Muscle of leg (tissue), 11 donors: ENCODE measurements around the gene WDR81. TPM values are rescaled to one million over a fixed set of nuclear protein-coding genes. Genes with fewer than 3 reads are reported as not detected.
A peak's percentile ranks its signal among the peaks of the same experiment; 100 is the strongest.
"Not testable (repeated sequence)": the region's sequence is repeated elsewhere in the genome, so short reads cannot be mapped to it uniquely, and the experiment has no call there.

ENCODE experiments used
- DNase-seq: peaks from one replicate; pipeline ENCODE4 v3.0.0; 2013
- H3K27ac ChIP-seq: one replicate; pipeline ENCODE4 v1.5.1; 2013; ENCODE audit warnings: mild to moderate bottlenecking, low read length, control low read depth
- H3K27me3 ChIP-seq: one replicate; pipeline ENCODE4 v1.6.1; 2013; ENCODE audit warnings: low read length; ENCODE audit not compliant: control insufficient read depth, insufficient read depth
- H3K36me3 ChIP-seq: one replicate; pipeline ENCODE4 v1.6.1; 2013; ENCODE audit warnings: low read length; ENCODE audit not compliant: control insufficient read depth, insufficient read depth
- H3K4me1 ChIP-seq: one replicate; pipeline ENCODE4 v1.6.1; 2013; ENCODE audit warnings: low read length; ENCODE audit not compliant: control insufficient read depth, insufficient read depth
- H3K4me3 ChIP-seq: one replicate; pipeline ENCODE4 v1.5.1; 2013; ENCODE audit warnings: low read length, control low read depth
- H3K9me3 ChIP-seq: replicated peaks from 2 replicates; pipeline ENCODE4 v1.6.1; 2013; ENCODE audit warnings: low read depth, low read length; ENCODE audit not compliant: control insufficient read depth
- WGBS: methylation state at CpG from one replicate; pipeline ENCODE4 v1.1.5; 2013; ENCODE audit warnings: missing lambda C conversion rate; ENCODE audit not compliant: insufficient coverage; 5-methylcytosine and 5-hydroxymethylcytosine counted together
- polyA plus RNA-seq, 8 donors: library from polyadenylated mRNA; unstranded; fragments of 120-200 nt; gene quantifications; one replicate each; pipeline versions ENCODE4 v1.2.1 to v1.2.3, GENCODE V29; 2013; ENCODE audit warnings: inconsistent platforms in 1 of 8, low replicate concordance in 1 of 8; ENCODE audit not compliant: insufficient read length in 8 of 8, insufficient read depth in 1 of 8
- total RNA-seq: library from RNA; stranded (reverse); fragments of 120-200 nt; gene quantifications from one replicate; pipeline ENCODE4 v1.2.4, GENCODE V29; 2013

Gene WDR81
- total and polyA plus RNA-seq, 9 donors, result 9.6 to 20.6 (median 12.7) TPM

- no peak overlapping the region for H3K27ac ChIP-seq
- H3K4me1 ChIP-seq, result peaks cover 60% of the 10 kb centered on the region
- no peaks in the 10 kb centered on the region for H3K27me3 ChIP-seq
- H3K36me3 ChIP-seq, result peaks cover 7% of the 10 kb centered on the region
- no peak overlapping the region for H3K4me3 ChIP-seq
- WGBS, result 87% methylated on average over 12 of the region's 19 CpGs
- no peaks in the 10 kb centered on the region for H3K9me3 ChIP-seq
- peak; percentile 39 for DNase-seq
Measured at GRCh38 chr17:1718362-1719165, 5.9 kb upstream of the WDR81 start.

- Histone ChIP-seq H3K9me3 (no peaks in the 10 kb centered on the region), H3K27ac (peak overlapping the region; percentile 74), H3K4me1 (peaks cover 59% of the 10 kb centered on the region), H3K27me3 (no peaks in the 10 kb centered on the region), H3K36me3 (no peaks in the 10 kb centered on the region), H3K4me3 (no peak overlapping the region)
- DNase-seq, result peak; percentile 66
- WGBS, result 44% methylated on average over 9 of the region's 11 CpGs
Measured at GRCh38 chr17:1720856-1721386, 3.6 kb upstream of the WDR81 start.

DNA sequence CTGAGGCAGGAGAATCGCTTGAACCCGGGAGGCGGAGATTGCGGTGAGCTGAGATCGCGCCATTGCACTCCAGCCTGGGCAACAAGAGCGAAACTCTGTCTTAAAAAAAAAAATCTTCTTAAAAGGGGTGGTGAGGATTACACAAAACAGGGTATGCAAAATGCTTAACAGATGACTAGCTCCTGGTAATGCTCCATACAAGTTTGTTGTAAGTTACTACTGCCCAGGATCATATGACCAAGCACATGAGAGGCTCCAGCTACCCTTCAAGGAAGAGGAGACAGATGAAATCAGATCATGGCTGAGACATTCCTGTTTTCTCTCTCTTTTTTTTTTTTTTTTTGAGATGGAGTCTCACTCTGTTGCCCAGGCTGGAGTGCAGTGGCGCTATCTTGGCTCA, 2.5 kb upstream of the WDR81 start:
- H3K9me3 ChIP-seq, H3K36me3 ChIP-seq, H3K27me3 ChIP-seq, H3K4me3 ChIP-seq, H3K27ac ChIP-seq: not testable (repeated sequence)
- peak; percentile 20 for DNase-seq
- peaks cover 55% of the 10 kb centered on the region for H3K4me1 ChIP-seq
- WGBS, result no CpG with 5 or more reads among the region's 8 CpGs

GRCh38 chr17:1724869-1725641, 551 bp downstream of the WDR81 start:
- Histone ChIP-seq H3K36me3 (peaks cover 22% of the 10 kb centered on the region), H3K4me1 (peaks cover 40% of the 10 kb centered on the region), H3K27me3 (no peaks in the 10 kb centered on the region), H3K9me3 (no peaks in the 10 kb centered on the region), H3K4me3 (peak overlapping the region; percentile 58), H3K27ac (peak overlapping the region; percentile 35)
- 18% methylated on average over 50 of the region's 51 CpGs for WGBS
- DNase-seq, result peak; percentile 35

- WGBS, result 93% methylated on average over 43 of the region's 54 CpGs
- no peak for DNase-seq
- H3K27ac ChIP-seq, result no peak overlapping the region
- H3K4me3 ChIP-seq, result peak overlapping the region; percentile 58
- H3K27me3 ChIP-seq, result no peaks in the 10 kb centered on the region
- H3K36me3 ChIP-seq, result peaks cover 24% of the 10 kb centered on the region
- peaks cover 43% of the 10 kb centered on the region for H3K4me1 ChIP-seq
- H3K9me3 ChIP-seq, result no peaks in the 10 kb centered on the region
Measured at GRCh38 chr17:1725642-1726511, 1.4 kb downstream of the WDR81 start.

- H3K4me1 ChIP-seq, result peaks cover 46% of the 10 kb centered on the region
- no peak overlapping the region for H3K4me3 ChIP-seq
- H3K36me3 ChIP-seq, result peaks cover 27% of the 10 kb centered on the region
Measured at GRCh38 chr17:1726626-1727257, 2.2 kb downstream of the WDR81 start.

DNA sequence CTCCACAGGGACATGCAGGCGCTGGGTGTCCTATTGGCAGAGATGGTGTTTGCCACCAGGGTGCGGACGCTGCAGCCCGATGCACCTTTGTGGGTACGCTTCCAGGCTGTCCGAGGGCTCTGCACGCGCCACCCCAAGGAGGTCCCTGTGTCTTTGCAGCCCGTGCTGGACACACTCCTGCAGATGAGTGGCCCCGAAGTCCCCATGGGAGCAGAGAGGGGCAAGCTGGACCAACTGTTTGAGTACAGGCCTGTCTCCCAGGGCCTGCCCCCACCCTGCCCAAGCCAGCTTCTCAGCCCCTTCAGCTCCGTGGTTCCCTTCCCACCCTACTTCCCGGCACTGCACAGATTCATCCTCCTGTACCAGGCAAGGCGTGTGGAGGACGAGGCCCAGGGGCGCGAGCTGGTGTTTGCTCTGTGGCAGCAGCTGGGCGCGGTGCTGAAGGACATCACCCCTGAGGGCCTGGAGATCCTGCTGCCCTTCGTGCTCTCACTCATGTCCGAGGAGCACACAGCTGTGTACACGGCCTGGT, 2.8 kb downstream of the WDR81 start:
- H3K27me3 ChIP-seq, result no peaks in the 10 kb centered on the region
- H3K9me3 ChIP-seq, result no peaks in the 10 kb centered on the region
- WGBS, result 91% methylated on average over 21 of the region's 21 CpGs
- no peak for DNase-seq
- no peak overlapping the region for H3K4me3 ChIP-seq
- H3K36me3 ChIP-seq, result peaks cover 27% of the 10 kb centered on the region
- peaks cover 49% of the 10 kb centered on the region for H3K4me1 ChIP-seq
- no peak overlapping the region for H3K27ac ChIP-seq

More at GRCh38 chr17:1726626-1727257, 2.2 kb downstream of the WDR81 start:
- DNase-seq, result no peak
- H3K9me3 ChIP-seq, result no peaks in the 10 kb centered on the region
- 72% methylated on average over 15 of the region's 18 CpGs for WGBS
- no peaks in the 10 kb centered on the region for H3K27me3 ChIP-seq
- H3K27ac ChIP-seq, result no peak overlapping the region

- no peak overlapping the region for H3K27ac ChIP-seq
- DNase-seq, result no peak
- 82% methylated on average over 28 of the region's 28 CpGs for WGBS
- H3K4me1 ChIP-seq, result peaks cover 52% of the 10 kb centered on the region
- H3K27me3 ChIP-seq, result no peaks in the 10 kb centered on the region
- H3K9me3 ChIP-seq, result no peaks in the 10 kb centered on the region
- H3K4me3 ChIP-seq, result no peak overlapping the region
- H3K36me3 ChIP-seq, result peaks cover 33% of the 10 kb centered on the region
Measured at GRCh38 chr17:1727876-1728630, 3.5 kb downstream of the WDR81 start.

DNA sequence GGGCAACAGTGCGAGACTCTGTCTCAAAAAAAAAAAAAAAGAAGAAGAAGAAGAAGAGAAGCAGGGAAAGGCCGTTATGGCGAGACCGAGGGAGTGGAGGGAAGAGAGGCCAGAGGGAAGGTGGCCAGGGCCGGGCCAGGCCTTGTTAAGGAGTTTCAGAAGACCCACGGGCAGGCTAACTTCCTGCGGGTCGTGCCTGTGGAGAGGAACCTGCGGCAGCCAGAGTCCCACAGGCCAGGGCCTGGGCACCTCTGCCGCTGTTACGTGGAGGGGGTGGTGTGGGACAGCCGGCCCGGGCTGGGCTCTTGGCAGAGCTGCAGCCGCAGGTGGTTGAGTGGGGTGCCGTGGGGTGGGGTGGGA, 5.4 kb downstream of the WDR81 start:
- Histone ChIP-seq H3K4me1 (peaks cover 50% of the 10 kb centered on the region), H3K9me3 (no peaks in the 10 kb centered on the region), H3K4me3 (no peak overlapping the region), H3K36me3 (peaks cover 51% of the 10 kb centered on the region), H3K27ac (peak overlapping the region; percentile 92), H3K27me3 (no peaks in the 10 kb centered on the region)
- WGBS, result 42% methylated on average over 15 of the region's 15 CpGs
- DNase-seq, result no peak
